ENCODE measurements around the gene SETD1B. TPM values are rescaled to one million over a fixed set of nuclear protein-coding genes. Genes with fewer than 3 reads are reported as not detected.
A peak's percentile ranks its signal among the peaks of the same experiment; 100 is the strongest.

Gene SETD1B
- total RNA-seq, 2 donors from 2014 or later = 20.3 to 21.2 TPM

DNA sequence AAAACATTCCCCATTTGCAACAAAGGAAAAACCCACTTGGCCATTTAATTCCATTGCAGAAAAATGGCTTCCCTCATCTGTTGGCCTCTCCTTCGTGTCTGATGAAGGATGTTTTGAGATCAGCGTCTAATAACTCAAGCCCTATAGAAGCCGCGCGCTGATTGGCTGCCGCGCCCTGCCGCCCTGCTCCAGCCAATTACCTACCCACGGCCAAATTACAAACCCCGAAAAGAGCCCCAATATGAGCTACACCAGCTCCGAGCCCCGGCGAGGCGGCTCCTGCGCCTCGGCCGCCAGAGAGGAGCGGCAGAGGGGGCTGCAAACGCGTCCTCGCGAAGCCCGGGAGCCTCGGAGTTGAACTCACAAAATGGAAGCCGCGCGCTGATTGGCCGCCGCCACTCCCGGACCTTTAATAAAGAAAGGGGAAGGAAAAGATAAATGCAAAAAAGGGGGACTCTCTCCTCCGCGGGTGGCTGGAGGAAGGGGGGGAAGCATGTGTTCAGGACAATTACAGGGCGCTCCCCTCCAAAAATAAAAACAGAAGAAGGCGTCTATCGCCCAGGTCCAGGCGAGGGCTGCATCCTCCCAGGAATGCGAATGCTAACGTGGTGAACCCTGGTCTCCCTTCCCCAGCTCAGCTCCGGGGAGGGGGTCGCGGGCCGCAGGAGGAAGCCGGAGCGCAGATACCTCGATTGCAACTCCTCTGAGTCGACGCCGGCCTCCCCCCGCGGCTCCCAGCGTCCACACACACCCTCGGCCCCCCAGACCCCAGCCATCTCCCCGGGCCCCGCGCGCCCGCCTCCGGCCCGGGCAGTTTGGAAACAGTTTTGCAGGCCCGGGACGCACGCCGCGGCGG lies 738 bp upstream of the SETD1B start:
- Mint-ChIP-seq H3K4me1 (ENCODE audit: low read depth) (peaks cover 36% of the 10 kb centered on the region), H3K9me3 (no peaks in the 10 kb centered on the region), H3K4me3 (peak overlapping the region; percentile 95 to 100), H3K27ac (peak overlapping the region; percentile 98), H3K36me3 (ENCODE audit: insufficient read depth in 2 of 2) (peaks cover 28 to 34% of the 10 kb centered on the region in 2 donors), H3K27me3 (ENCODE audit: low read depth) (no peaks in the 10 kb centered on the region)
- ATAC-seq (replicated peaks in 1 of 2) = peak; percentile 50 to 68
- peak; percentile 87 to 93 for DNase-seq

DNA sequence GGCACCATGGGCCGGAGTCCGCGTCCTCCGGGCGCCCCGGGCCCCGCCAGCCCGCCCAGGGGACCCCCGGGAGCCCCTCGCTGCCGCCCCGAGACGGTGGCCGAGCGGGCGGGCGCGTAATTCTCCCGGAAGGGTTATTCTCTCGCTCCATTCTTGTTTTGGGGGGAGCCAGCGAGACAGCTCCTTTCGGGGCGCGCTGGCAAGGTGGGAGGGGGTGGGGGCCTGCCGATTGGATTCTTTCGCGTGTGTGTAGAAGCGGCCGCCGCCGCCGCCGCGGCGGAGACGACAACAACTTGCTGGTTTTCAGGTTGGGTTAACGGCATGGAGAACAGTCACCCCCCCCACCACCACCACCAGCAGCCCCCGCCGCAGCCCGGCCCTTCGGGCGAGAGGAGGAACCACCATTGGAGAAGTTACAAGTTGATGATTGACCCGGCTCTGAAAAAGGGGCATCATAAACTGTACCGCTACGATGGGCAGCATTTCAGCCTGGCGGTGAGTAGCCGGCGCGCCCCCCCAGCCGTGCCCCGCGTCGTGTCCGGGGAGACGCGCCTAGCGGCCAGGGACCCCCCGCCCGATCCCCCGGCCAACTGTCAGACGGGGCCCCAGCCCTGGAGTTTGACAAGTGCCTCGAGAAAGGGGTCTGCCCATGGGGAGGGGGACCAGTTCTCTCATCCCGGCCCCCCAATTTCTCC lies 755 bp downstream of the SETD1B start:
- Mint-ChIP-seq H3K4me1 (ENCODE audit: low read depth) (peaks cover 35% of the 10 kb centered on the region), H3K27ac (peak overlapping the region; percentile 98), H3K27me3 (ENCODE audit: low read depth) (no peaks in the 10 kb centered on the region), H3K36me3 (ENCODE audit: insufficient read depth in 2 of 2) (peaks cover 21 to 30% of the 10 kb centered on the region in 2 donors), H3K9me3 (no peaks in the 10 kb centered on the region), H3K4me3 (peak overlapping the region; percentile 96 to 97)
- DNase-seq = peak; percentile 63 to 69
- ATAC-seq (replicated peaks in 1 of 2) = peak in 1 of 2 donors; percentile 2

DNA sequence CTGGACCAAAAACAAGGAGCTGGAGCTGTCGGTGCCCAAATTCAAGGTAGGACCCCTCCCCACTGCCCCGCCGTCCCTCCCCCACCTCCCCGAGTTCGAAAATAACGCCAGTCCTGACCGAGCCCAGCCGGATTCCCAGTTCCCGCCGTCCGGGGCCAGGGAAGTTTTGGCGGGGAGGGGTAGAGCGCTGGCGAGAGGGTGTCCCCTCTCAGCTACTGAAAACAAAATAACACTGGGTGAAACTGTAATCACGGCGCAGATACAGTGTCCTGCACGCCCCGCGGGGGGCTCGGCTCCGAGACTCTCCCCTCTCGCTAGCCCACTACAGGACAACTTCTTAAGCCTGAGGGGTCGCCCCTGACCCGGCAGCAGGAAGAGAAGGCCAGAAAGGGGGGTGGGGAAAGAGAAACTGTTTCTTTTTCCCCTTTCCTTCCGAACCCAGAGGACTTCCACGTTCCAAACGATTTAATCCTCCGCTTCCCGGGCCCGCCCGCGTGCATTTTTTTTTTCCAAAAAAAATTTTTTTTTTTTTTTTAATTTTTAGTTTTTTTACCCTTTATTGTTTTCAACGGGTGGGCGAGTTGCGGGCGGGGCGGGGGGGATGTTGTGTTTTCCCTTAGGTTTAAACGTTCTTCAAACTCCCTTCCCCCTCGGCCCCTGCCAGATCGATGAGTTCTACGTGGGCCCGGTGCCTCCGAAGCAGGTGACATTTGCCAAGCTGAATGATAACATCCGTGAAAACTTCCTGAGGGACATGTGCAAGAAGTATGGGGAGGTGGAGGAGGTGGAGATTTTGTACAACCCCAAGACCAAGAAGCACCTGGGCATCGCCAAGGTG lies 1.6 kb downstream of the SETD1B start:
- peak overlapping the region; percentile 83 for H3K27ac Mint-ChIP-seq
- H3K4me3 Mint-ChIP-seq = peak overlapping the region; percentile 96 to 97
- H3K4me1 Mint-ChIP-seq (ENCODE audit: low read depth) = peaks cover 36% of the 10 kb centered on the region
- no peaks in the 10 kb centered on the region for H3K9me3 Mint-ChIP-seq
- no peak for DNase-seq
- H3K27me3 Mint-ChIP-seq (ENCODE audit: low read depth) = no peaks in the 10 kb centered on the region
- ATAC-seq (replicated peaks in 1 of 2) = no peak
- H3K36me3 Mint-ChIP-seq (ENCODE audit: insufficient read depth in 2 of 2) = peaks cover 21 to 30% of the 10 kb centered on the region in 2 donors

DNA sequence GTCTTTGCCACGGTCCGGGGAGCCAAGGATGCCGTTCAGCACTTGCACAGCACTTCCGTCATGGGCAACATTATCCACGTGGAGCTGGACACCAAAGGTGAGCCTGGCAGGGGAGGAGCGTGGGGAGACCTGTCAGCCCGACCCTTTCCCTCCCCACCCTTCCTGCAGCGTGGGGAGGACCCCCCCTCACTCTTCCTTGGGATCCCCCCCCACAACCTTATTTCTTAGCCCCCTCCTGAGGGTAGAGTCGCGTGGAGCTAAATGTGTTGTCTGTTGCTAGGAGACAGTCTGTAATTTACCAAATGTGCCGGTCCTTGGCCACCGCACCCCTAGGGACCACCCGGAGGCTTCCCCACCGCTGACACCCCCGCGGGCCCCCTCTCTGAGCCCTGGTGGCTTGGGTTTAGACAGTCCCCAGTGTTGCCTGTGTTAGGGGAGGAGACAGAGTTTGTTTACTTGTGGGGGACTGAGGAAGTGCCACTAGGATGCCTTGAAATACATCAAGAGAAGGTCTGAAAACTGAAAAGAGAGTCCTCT lies 2.3 kb downstream of the SETD1B start:
- no peaks in the 10 kb centered on the region for H3K27me3 Mint-ChIP-seq (ENCODE audit: low read depth)
- ATAC-seq (replicated peaks in 1 of 2) = no peak
- no peaks in the 10 kb centered on the region for H3K9me3 Mint-ChIP-seq
- DNase-seq = no peak
- H3K27ac Mint-ChIP-seq = peak overlapping the region; percentile 84
- peaks cover 18 to 29% of the 10 kb centered on the region in 2 donors for H3K36me3 Mint-ChIP-seq (ENCODE audit: insufficient read depth in 2 of 2)
- H3K4me1 Mint-ChIP-seq (ENCODE audit: low read depth) = peaks cover 41% of the 10 kb centered on the region
- peak overlapping the region; percentile 96 to 97 for H3K4me3 Mint-ChIP-seq

DNA sequence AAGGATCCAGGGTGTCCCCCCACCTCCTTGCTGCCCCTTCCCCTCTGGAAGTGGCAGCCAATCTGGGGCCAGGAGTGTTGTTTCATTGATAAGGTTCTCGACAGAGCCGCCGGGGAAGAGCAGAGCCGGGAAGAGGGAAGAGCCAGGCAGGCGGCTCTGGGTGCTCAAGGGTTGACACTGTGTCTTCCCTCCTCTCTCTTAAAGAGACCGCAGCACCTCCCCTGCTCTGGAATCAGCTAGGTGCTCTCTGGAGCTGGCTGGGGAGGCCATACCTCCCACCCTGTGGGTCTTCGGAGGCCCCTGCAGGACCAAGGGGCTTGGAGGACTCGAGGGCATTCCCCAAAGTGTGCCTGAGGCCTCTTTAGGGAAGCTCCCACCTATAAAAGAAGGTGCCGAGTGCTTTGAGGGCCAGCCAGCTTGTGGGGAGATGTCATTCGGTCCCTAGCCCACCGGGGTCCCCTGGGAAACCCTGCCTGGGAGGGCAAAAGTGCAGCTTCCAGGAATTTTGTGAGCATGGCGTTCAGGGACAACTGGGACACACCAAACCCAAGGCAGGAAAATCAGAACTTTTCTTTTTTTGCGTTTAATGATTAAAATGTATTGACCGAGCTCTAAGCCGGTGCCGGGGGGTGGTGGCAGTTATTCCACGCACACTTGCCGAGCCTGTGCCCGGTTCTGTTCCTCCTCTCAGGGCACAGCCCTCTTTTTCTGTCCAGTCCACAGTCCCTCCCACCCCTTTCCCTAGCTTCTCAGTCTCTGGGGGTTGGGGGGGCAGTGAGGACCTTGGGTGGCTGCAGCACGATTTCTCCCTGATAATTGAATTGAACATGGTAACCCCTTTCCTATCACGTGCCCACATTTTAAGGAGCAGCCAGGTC lies 3.0 kb downstream of the SETD1B start:
- H3K4me3 Mint-ChIP-seq = peak overlapping the region; percentile 96 to 97
- H3K27me3 Mint-ChIP-seq (ENCODE audit: low read depth) = no peaks in the 10 kb centered on the region
- DNase-seq (no peak), ATAC-seq (replicated peaks in 1 of 2) (no peak)
- peak overlapping the region; percentile 84 for H3K27ac Mint-ChIP-seq
- peaks cover 13 to 23% of the 10 kb centered on the region in 2 donors for H3K36me3 Mint-ChIP-seq (ENCODE audit: insufficient read depth in 2 of 2)
- H3K4me1 Mint-ChIP-seq (ENCODE audit: low read depth) = peaks cover 48% of the 10 kb centered on the region
- no peaks in the 10 kb centered on the region for H3K9me3 Mint-ChIP-seq

DNA sequence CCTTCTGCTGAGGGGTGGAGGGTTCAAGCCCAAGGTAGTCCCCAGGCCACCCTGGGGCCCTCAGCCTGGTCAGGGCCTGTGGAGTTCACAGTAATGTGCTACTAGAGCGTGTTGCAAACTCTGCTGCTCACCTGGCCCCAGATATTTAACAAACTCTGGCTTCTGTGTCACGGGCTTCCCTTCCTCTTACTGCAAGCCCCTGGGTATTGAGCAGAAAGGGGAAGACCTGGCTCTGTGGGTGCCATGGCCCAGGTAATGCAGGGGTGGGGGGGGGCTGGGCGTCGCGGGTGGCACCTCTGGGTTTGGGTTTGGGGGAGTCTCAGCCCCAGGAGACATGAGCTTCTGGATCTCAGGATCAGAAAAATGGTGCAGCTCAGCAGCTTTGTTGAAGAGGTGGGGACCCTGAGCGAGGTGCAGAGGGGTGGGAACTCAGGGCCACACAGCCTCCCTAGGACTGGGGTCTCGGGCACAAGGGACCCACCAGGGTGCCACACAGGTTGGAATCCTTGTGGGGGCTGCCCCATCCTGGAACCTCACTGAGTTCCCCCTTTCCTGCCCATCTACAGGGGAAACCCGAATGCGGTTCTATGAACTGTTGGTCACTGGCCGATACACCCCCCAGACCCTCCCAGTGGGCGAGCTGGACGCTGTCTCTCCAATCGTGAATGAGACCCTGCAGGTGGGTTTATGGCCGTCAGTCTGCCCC lies 4.0 kb downstream of the SETD1B start:
- Mint-ChIP-seq H3K4me1 (ENCODE audit: low read depth) (peaks cover 55% of the 10 kb centered on the region), H3K36me3 (ENCODE audit: insufficient read depth in 2 of 2) (peaks cover 7 to 13% of the 10 kb centered on the region in 2 donors), H3K9me3 (no peaks in the 10 kb centered on the region), H3K27me3 (ENCODE audit: low read depth) (no peaks in the 10 kb centered on the region), H3K27ac (no peak overlapping the region), H3K4me3 (peak overlapping the region; percentile 96 to 97)
- ATAC-seq (replicated peaks in 1 of 2) (no peak), DNase-seq (no peak)

DNA sequence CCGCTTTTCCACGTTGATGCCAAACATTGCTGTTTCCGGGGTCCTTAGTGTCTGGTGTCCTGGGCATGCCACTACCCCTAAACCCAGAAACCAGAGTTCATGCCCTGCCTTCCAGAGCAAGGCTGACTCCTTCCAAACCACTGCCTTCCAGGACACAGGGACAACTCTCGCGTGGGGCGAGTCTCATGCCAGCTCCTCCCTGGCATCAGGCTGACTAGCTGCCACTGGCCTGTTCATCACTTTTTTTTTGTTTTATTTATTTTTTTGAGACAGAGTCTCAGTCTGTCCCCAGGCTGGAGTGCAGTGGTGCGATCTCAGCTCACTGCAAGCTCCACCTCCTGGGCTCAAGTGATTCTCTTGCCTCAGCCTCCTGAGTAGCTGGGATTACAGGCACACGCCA lies 4.8 kb downstream of the SETD1B start:
- no peaks in the 10 kb centered on the region for H3K27me3 Mint-ChIP-seq (ENCODE audit: low read depth)
- peak overlapping the region in 1 of 2 donors; percentile 15 for H3K4me3 Mint-ChIP-seq
- DNase-seq (no peak), ATAC-seq (replicated peaks in 1 of 2) (no peak)
- H3K9me3 Mint-ChIP-seq = no peaks in the 10 kb centered on the region
- H3K27ac Mint-ChIP-seq = no peak overlapping the region
- peaks cover 63% of the 10 kb centered on the region for H3K4me1 Mint-ChIP-seq (ENCODE audit: low read depth)
- H3K36me3 Mint-ChIP-seq (ENCODE audit: insufficient read depth in 2 of 2) = peaks cover 3 to 12% of the 10 kb centered on the region in 2 donors

DNA sequence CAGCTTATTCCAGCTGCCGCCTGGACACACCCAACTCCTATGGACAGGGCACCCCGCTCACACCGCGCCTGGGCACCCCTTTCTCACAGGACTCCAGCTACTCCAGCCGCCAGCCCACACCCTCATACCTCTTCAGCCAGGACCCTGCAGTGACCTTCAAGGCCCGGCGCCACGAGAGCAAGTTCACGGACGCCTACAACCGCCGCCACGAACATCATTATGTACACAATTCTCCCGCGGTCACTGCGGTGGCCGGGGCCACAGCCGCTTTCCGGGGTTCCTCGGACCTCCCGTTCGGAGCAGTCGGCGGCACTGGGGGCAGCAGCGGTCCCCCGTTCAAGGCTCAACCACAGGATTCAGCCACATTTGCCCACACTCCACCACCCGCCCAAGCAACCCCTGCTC lies 5.9 kb downstream of the SETD1B start:
- H3K9me3 Mint-ChIP-seq = no peaks in the 10 kb centered on the region
- H3K27me3 Mint-ChIP-seq (ENCODE audit: low read depth) = no peaks in the 10 kb centered on the region
- H3K4me1 Mint-ChIP-seq (ENCODE audit: low read depth) = peaks cover 66% of the 10 kb centered on the region
- ATAC-seq (replicated peaks in 1 of 2) = no peak
- no peak for DNase-seq
- H3K36me3 Mint-ChIP-seq (ENCODE audit: insufficient read depth in 2 of 2) = peaks cover 3 to 12% of the 10 kb centered on the region in 2 donors
- no peak overlapping the region for H3K4me3 Mint-ChIP-seq
- H3K27ac Mint-ChIP-seq = peak overlapping the region; percentile 48

DNA sequence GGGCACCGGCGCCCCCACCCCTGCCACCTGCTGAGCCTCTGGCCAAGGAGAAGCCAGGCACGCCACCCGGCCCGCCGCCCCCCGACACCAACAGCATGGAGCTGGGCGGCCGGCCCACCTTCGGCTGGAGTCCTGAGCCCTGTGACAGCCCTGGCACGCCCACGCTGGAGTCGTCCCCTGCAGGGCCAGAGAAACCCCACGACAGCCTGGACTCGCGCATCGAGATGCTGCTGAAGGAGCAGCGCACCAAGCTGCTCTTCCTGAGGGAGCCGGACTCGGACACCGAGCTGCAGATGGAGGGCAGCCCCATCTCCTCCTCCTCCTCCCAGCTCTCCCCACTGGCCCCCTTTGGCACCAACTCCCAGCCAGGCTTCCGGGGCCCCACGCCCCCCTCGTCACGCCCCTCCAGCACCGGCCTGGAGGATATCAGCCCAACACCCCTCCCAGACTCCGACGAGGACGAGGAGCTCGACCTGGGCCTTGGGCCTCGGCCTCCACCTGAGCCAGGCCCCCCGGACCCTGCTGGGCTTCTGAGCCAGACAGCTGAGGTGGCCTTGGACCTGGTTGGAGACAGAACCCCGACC lies 6.5 kb downstream of the SETD1B start:
- H3K4me1 Mint-ChIP-seq (ENCODE audit: low read depth) = peaks cover 67% of the 10 kb centered on the region
- peak overlapping the region; percentile 79 to 91 for H3K4me3 Mint-ChIP-seq

DNA sequence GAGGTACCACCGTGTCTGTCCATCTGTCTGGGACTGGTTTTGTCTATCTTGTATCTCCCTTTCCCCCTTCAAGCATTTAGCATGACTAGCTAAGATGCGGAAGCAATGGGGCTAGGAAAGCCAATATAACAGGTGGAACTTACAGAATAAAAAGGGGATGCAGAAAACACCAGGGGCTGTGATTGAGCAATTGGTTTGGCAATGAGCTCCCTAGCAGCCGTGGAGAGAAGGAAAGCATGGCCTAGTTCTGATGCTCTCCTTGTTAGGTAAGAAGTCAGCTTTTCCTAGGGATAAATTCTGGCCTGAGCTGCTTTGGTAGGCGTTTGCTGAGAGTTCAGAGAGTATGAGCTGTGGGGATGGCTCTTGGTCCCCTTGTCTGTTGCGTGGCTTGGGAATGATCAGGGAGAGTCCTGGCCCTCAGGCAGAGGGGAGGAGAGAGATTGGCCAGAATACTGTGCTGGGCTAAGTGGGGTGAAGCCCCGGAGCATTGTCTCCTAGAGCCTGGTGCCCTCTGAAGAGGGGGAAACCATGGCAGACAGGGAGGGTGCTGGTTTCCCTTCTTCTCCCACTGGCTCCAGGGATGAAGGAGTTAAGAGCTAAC lies 7.1 kb downstream of the SETD1B start:
- ATAC-seq (replicated peaks in 1 of 2) = no peak
- H3K27ac Mint-ChIP-seq = peak overlapping the region; percentile 47
- no peaks in the 10 kb centered on the region for H3K27me3 Mint-ChIP-seq (ENCODE audit: low read depth)
- no peak for DNase-seq
- H3K4me1 Mint-ChIP-seq (ENCODE audit: low read depth) = peaks cover 70% of the 10 kb centered on the region
- peak overlapping the region; percentile 79 to 91 for H3K4me3 Mint-ChIP-seq
- peaks cover 2 to 15% of the 10 kb centered on the region in 2 donors for H3K36me3 Mint-ChIP-seq (ENCODE audit: insufficient read depth in 2 of 2)
- H3K9me3 Mint-ChIP-seq = no peaks in the 10 kb centered on the region

More for the DNA sequence above, 6.5 kb downstream of the SETD1B start:
- ATAC-seq (replicated peaks in 1 of 2) = no peak
- Mint-ChIP-seq H3K27ac (no peak overlapping the region), H3K27me3 (ENCODE audit: low read depth) (no peaks in the 10 kb centered on the region), H3K9me3 (no peaks in the 10 kb centered on the region), H3K36me3 (ENCODE audit: insufficient read depth in 2 of 2) (peaks cover 3 to 13% of the 10 kb centered on the region in 2 donors)
- no peak for DNase-seq

All from activated T-cell treated with anti-CD3 and anti-CD28 coated beads, Interleukin-2, amount 50 U/mL, for 72 hours (primary cell).